B cell (primary cell): Measurements from ENCODE around the gene NFATC1. TPM values are rescaled to one million over a fixed set of nuclear protein-coding genes. Genes with fewer than 3 reads are reported as not detected.
A peak's percentile ranks its signal among the peaks of the same experiment; 100 is the strongest.

Source experiments
- ATAC-seq: fragments of 200-7000 bp; cut with Tn5 transposase; one replicate; pipeline ENCODE4 v1.10.0; 2021; ENCODE audit warnings: low read depth, mild to moderate bottlenecking, moderate number of reproducible peaks, moderate library complexity
- CTCF ChIA-PET: fragments of 350-600 bp; sonication (Branson Sonifier 250); formaldehyde crosslinking; loops from one replicate; lab custom pipeline; 2021; ENCODE audit warnings: antibody characterized with exemption, inconsistent platforms; lab: Charles Lee
- POLR2A ChIA-PET: fragments of 350-600 bp; sonication (Branson Sonifier 250); formaldehyde crosslinking; loops from one replicate; lab custom pipeline; 2021; ENCODE audit warnings: antibody characterized with exemption; lab: Charles Lee
- DNase-seq: peaks from one replicate; pipeline ENCODE4 v3.0.0; 2013
- H2AFZ ChIP-seq: 2 replicates; pipeline ENCODE4 v1.6.1; 2012; ENCODE audit warnings: mild to moderate bottlenecking, low read depth, low read length; ENCODE audit not compliant: insufficient read depth, poor library complexity, severe bottlenecking
- H3K27ac ChIP-seq, 2 donors: 1 replicate in 1 of 2; 2 replicates in 1 of 2; pipeline ENCODE4 v1.5.1; 2012 to 2013; ENCODE audit warnings: low read length in 2 of 2, mild to moderate bottlenecking in 2 of 2, moderate library complexity in 1 of 2
- H3K27me3 ChIP-seq, 4 experiments: fragments of 200-600 bp in 1 of 4; sonication (generic) in 1 of 4; replicated peaks in 1 of 4; 1 replicate in 2 of 4; 2 replicates in 2 of 4; pipeline versions ENCODE4 v1.6.1 to v1.7.0; 2013 to 2016; ENCODE audit warnings: low read length in 3 of 4, mild to moderate bottlenecking in 2 of 4, mixed read lengths in 1 of 4, moderate library complexity in 1 of 4; ENCODE audit not compliant: insufficient read depth in 4 of 4, control insufficient read depth in 3 of 4; ENCODE audit errors: control extremely low read depth in 1 of 4
- H3K36me3 ChIP-seq, 2 experiments: replicated peaks in 1 of 2; 1 replicate in 1 of 2; 2 replicates in 1 of 2; pipeline versions ENCODE4 v1.6.1 to v1.7.1; 2013; ENCODE audit warnings: low read length in 1 of 2; ENCODE audit not compliant: insufficient read depth in 2 of 2, control insufficient read depth in 1 of 2; ENCODE audit errors: control extremely low read depth in 1 of 2, extremely low read depth in 1 of 2
- H3K4me1 ChIP-seq, 2 donors: fragments of 200-600 bp in 1 of 2; sonication (generic) in 1 of 2; 1 replicate in 1 of 2; 2 replicates in 1 of 2; pipeline versions ENCODE4 v1.5.1 to v1.6.1; 2013 to 2017; ENCODE audit warnings: low read length in 2 of 2; ENCODE audit not compliant: control insufficient read depth in 2 of 2, insufficient read depth in 2 of 2
- H3K4me2 ChIP-seq: replicated peaks from 2 replicates; pipeline ENCODE3; 2012; ENCODE audit warnings: mild to moderate bottlenecking, low read depth, low read length; ENCODE audit not compliant: poor library complexity, severe bottlenecking
- H3K4me3 ChIP-seq, 5 experiments: fragments of 200-600 bp in 1 of 5; sonication (generic) in 1 of 5; 1 replicate in 3 of 5; 2 replicates in 2 of 5; pipeline versions ENCODE4 v1.5.1 to v1.7.0; 2011 to 2016; ENCODE audit warnings: low read length in 4 of 5, mild to moderate bottlenecking in 4 of 5, low read depth in 2 of 5, control low read depth in 1 of 5, moderate library complexity in 1 of 5; ENCODE audit not compliant: insufficient read depth in 1 of 5; ENCODE audit errors: control extremely low read depth in 1 of 5, extremely low read depth in 1 of 5
- H3K79me2 ChIP-seq: fragments of 200-600 bp; sonication (generic); one replicate; pipeline ENCODE4 v1.6.0; 2016; ENCODE audit warnings: low read length; ENCODE audit not compliant: control insufficient read depth, insufficient read depth
- H3K9ac ChIP-seq: fragments of 200-600 bp; sonication (generic); 2 replicates; pipeline ENCODE4 v1.6.1; 2017; ENCODE audit warnings: mild to moderate bottlenecking, low read length, moderate library complexity
- H3K9me3 ChIP-seq, 3 donors: one replicate each; pipeline versions ENCODE4 v1.6.1 to v1.7.1; 2013; ENCODE audit warnings: low read length in 2 of 3; ENCODE audit not compliant: control insufficient read depth in 2 of 3, insufficient read depth in 1 of 3; ENCODE audit errors: control extremely low read depth in 1 of 3
- H4K20me1 ChIP-seq: 2 replicates; pipeline ENCODE4 v1.6.0; 2012; ENCODE audit warnings: mild to moderate bottlenecking, low read length; ENCODE audit not compliant: insufficient read depth, control insufficient read depth, poor library complexity, severe bottlenecking
- H3K27ac Mint-ChIP-seq: one replicate; pipeline ENCODE4 v1.8.0; 2021; ENCODE audit warnings: mixed read lengths
- H3K27me3 Mint-ChIP-seq: one replicate; pipeline ENCODE4 v1.8.0; 2021; ENCODE audit warnings: mixed read lengths
- H3K4me1 Mint-ChIP-seq: one replicate; pipeline ENCODE4 v1.8.0; 2021; ENCODE audit warnings: mixed read lengths
- H3K4me3 Mint-ChIP-seq: one replicate; pipeline ENCODE4 v1.8.0; 2021; ENCODE audit warnings: mixed read lengths
- H3K9me3 Mint-ChIP-seq: one replicate; pipeline ENCODE4 v1.8.0; 2022; ENCODE audit warnings: mixed read lengths; ENCODE audit not compliant: insufficient read depth
- CTCF ChIP-seq: fragments of 200-600 bp; IDR thresholded peaks from one replicate; pipeline ENCODE4 v1.8.0; 2022; ENCODE audit warnings: antibody characterized with exemption, mild to moderate bottlenecking
- EZH2 ChIP-seq: IDR thresholded peaks from 2 replicates; pipeline ENCODE4 v1.6.1; 2012; ENCODE audit warnings: borderline replicate concordance, low read depth, mild to moderate bottlenecking, moderate library complexity, low read length; ENCODE audit not compliant: insufficient read depth, poor library complexity, severe bottlenecking
- WGBS: methylation state at CpG from one replicate; pipeline ENCODE4 v1.1.5; 2013; ENCODE audit warnings: missing lambda C conversion rate; ENCODE audit not compliant: insufficient coverage; 5-methylcytosine and 5-hydroxymethylcytosine counted together
- intact Hi-C: fragments of 100-400 bp; cut with micrococcal nuclease; formaldehyde crosslinking; loops from one replicate; pipeline ENCODE4 v1.10.0; 2022
- polyA plus RNA-seq: library from polyadenylated mRNA; depleted of rRNA; stranded (reverse); fragments of >200 nt; gene quantifications from 2 replicates; pipeline ENCODE4 v1.2.3, GENCODE V29; 2012
- total RNA-seq, 2 donors: library from RNA; stranded (reverse); fragments of 120-200 nt in 1 of 2; gene quantifications; 1 replicate in 1 of 2; 2 replicates in 1 of 2; pipeline versions ENCODE4 v1.2.3 to v1.2.4, GENCODE V29; 2013 to 2022

Gene NFATC1
- total and polyA plus RNA-seq, 2 donors (not counting 1 experiment from before 2014, with no cell fraction given), result 32.2 to 108 TPM

- Mint-ChIP-seq H3K27ac (peak overlapping the region; percentile 65), H3K9me3 (no peaks in the 10 kb centered on the region), H3K27me3 (no peaks in the 10 kb centered on the region), H3K4me1 (peaks cover 39% of the 10 kb centered on the region), H3K4me3 (no peak overlapping the region)
- DNase-seq (no peak), ATAC-seq (no peak)
- no peak overlapping the region for H3K4me3 ChIP-seq
- ChIA-PET POLR2A (no interaction called here), CTCF (interaction anchor here (0.7 kb wide), 1 partner anchor 23 kb away, joined by 3 read pairs; no protein-coding TSS in a partner anchor)
- peaks cover under 1 to 8% of the 10 kb centered on the region in 2 donors for H3K4me1 ChIP-seq
- peaks cover 0 to 41% of the 10 kb centered on the region in 2 experiments for H3K36me3 ChIP-seq
- no peak for TF ChIP-seq CTCF
- TF ChIP-seq EZH2, result no peak
- H3K79me2 ChIP-seq, result peaks cover 100% of the 10 kb centered on the region
- 98% methylated on average over 14 of the region's 14 CpGs for WGBS
- H3K4me2 ChIP-seq, result no peak overlapping the region
- no peak overlapping the region for H3K9ac ChIP-seq
- intact Hi-C loops, result no loop called here
- H3K27me3 ChIP-seq, result no peaks in the 10 kb centered on the region
- no peak overlapping the region for H3K27ac ChIP-seq
- no peaks in the 10 kb centered on the region for H3K9me3 ChIP-seq
- H4K20me1 ChIP-seq, result peaks cover 100% of the 10 kb centered on the region
- no peak overlapping the region for H2AFZ ChIP-seq
Observed at GRCh38 chr18:79429381-79429780, 33.7 kb downstream of the NFATC1 start.

- peaks cover 100% of the 10 kb centered on the region for H3K79me2 ChIP-seq
- ChIA-PET CTCF (interaction anchor here (0.7 kb wide), 1 partner anchor 23 kb away, joined by 3 read pairs; no protein-coding TSS in a partner anchor), POLR2A (no interaction called here)
- H4K20me1 ChIP-seq, result peaks cover 100% of the 10 kb centered on the region
- Mint-ChIP-seq H3K4me1 (peaks cover 38% of the 10 kb centered on the region), H3K27me3 (no peaks in the 10 kb centered on the region), H3K9me3 (no peaks in the 10 kb centered on the region), H3K4me3 (no peak overlapping the region), H3K27ac (peak overlapping the region; percentile 65)
- no peaks in the 10 kb centered on the region for H3K27me3 ChIP-seq
- no peak overlapping the region for H3K9ac ChIP-seq
- TF ChIP-seq CTCF, result no peak
- no peak for TF ChIP-seq EZH2
- H3K4me2 ChIP-seq, result no peak overlapping the region
- H3K9me3 ChIP-seq, result no peaks in the 10 kb centered on the region
- H3K4me3 ChIP-seq, result no peak overlapping the region
- peak overlapping the region in 1 of 2 donors; percentile 15 for H3K27ac ChIP-seq
- intact Hi-C loops, result no loop called here
- H3K36me3 ChIP-seq, result peaks cover 0 to 42% of the 10 kb centered on the region in 2 experiments
- DNase-seq, result no peak
- no peak overlapping the region for H2AFZ ChIP-seq
- peaks cover 5 to 13% of the 10 kb centered on the region in 2 donors for H3K4me1 ChIP-seq
- 79% methylated on average over 21 of the region's 27 CpGs for WGBS
- no peak for ATAC-seq
Observed at GRCh38 chr18:79429785-79430281, 34.1 kb downstream of the NFATC1 start.
